Stimulated activated CD4-positive, alpha-beta T cell treated with anti-CD3 and anti-CD28 coated beads, Interleukin-2, amount 100 ng/mL, for 24 hours (primary cell): ENCODE data around the gene ITGB8.

ENCODE experiments used
- DNase-seq, 2 donors: peaks; one replicate each; pipeline ENCODE4 v3.0.0-alpha.2; 2020

The ITGB8 gene

GRCh38 chr7:20435305-20435704, 104.6 kb downstream of the ITGB8 start:
- no peak for DNase-seq

- no peak for DNase-seq
Measured at GRCh38 chr7:20438248-20438647, 107.5 kb downstream of the ITGB8 start.

- no peak for DNase-seq
Measured at GRCh38 chr7:20438694-20439376, 108.1 kb downstream of the ITGB8 start.

GRCh38 chr7:20439416-20440185, 108.9 kb downstream of the ITGB8 start:
- no peak for DNase-seq

- DNase-seq = peak in 1 of 2 donors; percentile 22
Measured at GRCh38 chr7:20440472-20441105, 109.9 kb downstream of the ITGB8 start.

- DNase-seq = no peak
Measured at GRCh38 chr7:20441346-20441745, 110.6 kb downstream of the ITGB8 start.

- no peak for DNase-seq
Measured at GRCh38 chr7:20441991-20442441, 111.3 kb downstream of the ITGB8 start.

GRCh38 chr7:20442951-20443350, 112.3 kb downstream of the ITGB8 start:
- DNase-seq = no peak

- DNase-seq = no peak
Measured at GRCh38 chr7:20444030-20444800, 113.5 kb downstream of the ITGB8 start.

GRCh38 chr7:20447021-20447650, 116.4 kb downstream of the ITGB8 start:
- no peak for DNase-seq

- no peak for DNase-seq
Measured at GRCh38 chr7:20449176-20449575, 118.5 kb downstream of the ITGB8 start.

GRCh38 chr7:20450536-20450935, 119.8 kb downstream of the ITGB8 start:
- DNase-seq = no peak

GRCh38 chr7:20454202-20454601, 123.5 kb downstream of the ITGB8 start:
- no peak for DNase-seq

- DNase-seq = no peak
Measured at GRCh38 chr7:20456701-20457100, 126.0 kb downstream of the ITGB8 start.

- DNase-seq = no peak
Measured at GRCh38 chr7:20458521-20458920, 127.8 kb downstream of the ITGB8 start.

GRCh38 chr7:20459419-20459818, 128.7 kb downstream of the ITGB8 start:
- no peak for DNase-seq

- no peak for DNase-seq
Measured at GRCh38 chr7:20464891-20465290, 134.2 kb downstream of the ITGB8 start.
